ENCODE data around the gene TOP1.

The TOP1 gene

DNA sequence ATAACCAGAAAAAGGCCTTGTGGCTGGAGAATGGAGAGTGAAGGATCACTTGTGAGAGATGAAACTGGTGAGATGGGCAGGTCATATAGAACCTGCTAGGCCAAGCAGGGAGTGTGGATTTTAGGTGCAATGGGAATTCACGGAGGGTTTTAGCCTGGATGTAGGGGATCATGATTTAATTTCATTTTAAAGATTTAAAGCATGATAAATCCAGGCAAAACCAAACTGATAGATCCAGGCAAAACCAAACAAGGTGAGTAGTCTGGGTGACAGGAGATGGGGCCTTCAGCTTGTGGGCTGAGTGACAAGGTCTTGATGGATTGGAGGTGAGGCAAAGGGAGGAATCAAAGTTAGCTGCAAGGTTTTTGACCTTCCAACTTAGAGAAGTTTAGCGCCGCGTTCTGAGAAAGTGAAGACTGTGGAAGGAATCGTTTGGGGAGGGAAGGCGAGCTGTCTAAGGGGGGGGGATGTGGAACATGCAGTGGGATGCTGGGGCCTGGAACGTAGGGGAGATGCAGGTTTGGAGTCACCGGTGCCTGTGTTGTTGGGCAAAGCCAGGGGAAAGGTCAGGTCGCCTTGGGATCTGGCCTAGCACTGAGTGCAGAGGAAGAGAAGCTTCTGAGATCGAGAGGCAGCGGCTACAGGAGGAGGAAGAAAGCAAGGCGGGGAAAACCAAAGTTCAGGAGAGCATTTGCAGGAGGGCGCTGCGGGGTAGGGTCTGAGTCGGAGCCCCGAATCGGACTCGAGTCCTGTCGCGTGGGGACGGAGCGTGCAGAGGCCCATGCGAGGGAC lies 107.5 kb downstream of the TOP1 start:
- POLR2A ChIA-PET, result no interaction called here
- DNase-seq (ENCODE audit: extremely low spot score), result no peak
- CTCF ChIA-PET, result interaction anchor here (0.5 to 1.5 kb wide), 15 partner anchors 8 to 256 kb away, joined by 3 to 8 read pairs (median 4); partner anchors contain the start of gene LPIN3
- TF ChIP-seq ARNT (IDR thresholded peaks at IDR 0.05) (no peak), ZNF384 (IDR thresholded peaks at IDR 0.05) (no peak), ELF4 (IDR thresholded peaks at IDR 0.05) (no peak), PKNOX1 (IDR thresholded peaks at IDR 0.05) (no peak), LEF1 (IDR thresholded peaks at IDR 0.05; ENCODE audit: borderline replicate concordance) (no peak), CTBP1 (IDR thresholded peaks at IDR 0.05; ENCODE audit: borderline replicate concordance) (no peak), FOXK2 (IDR thresholded peaks at IDR 0.05) (no peak), FOXA1 (IDR thresholded peaks at IDR 0.05) (no peak), NFRKB (IDR thresholded peaks at IDR 0.05) (no peak), SP1 (IDR thresholded peaks at IDR 0.05) (no peak), SUZ12 (IDR thresholded peaks at IDR 0.05) (no peak)

DNA sequence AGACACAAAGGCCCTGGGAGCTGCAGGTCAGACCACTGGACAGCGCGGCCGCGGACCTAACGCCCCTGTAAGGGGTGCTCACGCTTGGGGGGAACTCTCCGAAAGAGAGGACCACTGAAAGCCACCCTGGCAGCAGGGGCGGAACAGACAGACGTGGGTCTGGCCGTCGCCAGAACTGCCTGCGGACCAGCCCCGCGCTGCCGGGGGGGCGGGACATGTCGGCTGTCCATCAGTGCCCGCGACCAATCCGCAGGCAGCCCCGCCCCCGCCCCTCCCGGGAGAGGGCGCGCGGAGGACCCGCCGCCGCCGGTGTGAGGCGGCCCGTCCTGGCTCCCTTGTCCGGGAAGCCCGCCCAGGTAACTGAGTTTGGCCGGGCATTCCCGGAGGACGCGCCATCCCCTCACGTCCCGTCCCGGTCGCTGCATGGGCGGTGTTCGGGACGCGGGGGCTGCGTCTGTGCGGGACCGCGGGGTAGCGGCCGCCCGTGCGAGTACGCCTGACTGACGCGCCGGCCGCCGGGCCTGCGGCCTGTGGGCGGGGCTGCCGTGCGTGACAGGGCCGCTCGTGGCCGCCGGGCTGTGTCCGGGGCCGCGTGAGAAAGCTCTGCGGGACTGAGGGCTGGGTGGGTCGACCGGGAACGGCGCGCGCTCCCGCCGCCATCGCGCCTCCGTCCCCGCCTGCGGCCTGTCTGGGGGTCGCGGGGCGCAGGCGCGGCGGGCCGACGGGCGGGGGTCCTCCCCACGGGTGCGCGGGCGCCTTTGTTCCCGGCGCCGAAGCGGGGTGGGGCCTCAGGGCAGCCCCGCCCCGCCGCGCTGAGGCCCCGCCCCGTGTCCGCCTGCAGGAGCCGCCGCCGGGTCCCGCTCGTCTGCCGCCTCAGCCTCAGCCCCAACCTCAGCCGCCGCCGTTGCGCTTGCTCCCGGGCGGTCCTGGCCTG lies 108.3 kb downstream of the TOP1 start, which contains the start of gene PLCG1:
PLCG1 (plus strand) TSS at position 864 of the 934 bp plus-strand sequence. CDS start 99 bp downstream, outside the sequence.
- ChIA-PET CTCF (interaction anchor here (0.5 to 1.4 kb wide), 2 partner anchors 144 to 173 kb away, joined by 3 to 5 read pairs; no protein-coding TSS in a partner anchor), POLR2A (interaction anchor here (0.6 to 1.1 kb wide), 4 partner anchors 10 to 95 kb away, joined by 3 read pairs; no protein-coding TSS in a partner anchor)
- DNase-seq (ENCODE audit: extremely low spot score), result peak; percentile 93
- TF ChIP-seq TARDBP (IDR thresholded peaks at IDR 0.05), result no peak
- TF ChIP-seq PKNOX1 (IDR thresholded peaks at IDR 0.05), result peak; percentile 98
- TF ChIP-seq ARNT (IDR thresholded peaks at IDR 0.05), result peak; percentile 63; the same call in 1 of the 2 replicates
- TF ChIP-seq LEF1 (IDR thresholded peaks at IDR 0.05; ENCODE audit: borderline replicate concordance), result 0 out of 2 replicates have a peak, but pooled peaks have one; percentile 25
- TF ChIP-seq ELF4 (IDR thresholded peaks at IDR 0.05), result no peak
- TF ChIP-seq HDGF (IDR thresholded peaks at IDR 0.05; ENCODE audit: borderline replicate concordance), result no peak

- POLR2A ChIA-PET, result interaction anchor here (0.6 to 1.1 kb wide), 4 partner anchors 9 to 94 kb away, joined by 3 read pairs; no protein-coding TSS in a partner anchor
- CTCF ChIA-PET, result no interaction called here
- peak; percentile 62 for DNase-seq (ENCODE audit: extremely low spot score)
- TF ChIP-seq FOXM1 (IDR thresholded peaks at IDR 0.05; ENCODE audit: borderline replicate concordance) (peak; percentile 80; the same call in 1 of the 2 replicates), L3MBTL2 (conservative IDR thresholded peaks at IDR 0.05) (no peak), ZNF384 (IDR thresholded peaks at IDR 0.05) (0 out of 2 replicates have a peak, but pooled peaks have one; percentile 24)
These were observed 109.2 kb downstream of the TOP1 start for GRCh38 chr20:41137614-41138474.

DNA sequence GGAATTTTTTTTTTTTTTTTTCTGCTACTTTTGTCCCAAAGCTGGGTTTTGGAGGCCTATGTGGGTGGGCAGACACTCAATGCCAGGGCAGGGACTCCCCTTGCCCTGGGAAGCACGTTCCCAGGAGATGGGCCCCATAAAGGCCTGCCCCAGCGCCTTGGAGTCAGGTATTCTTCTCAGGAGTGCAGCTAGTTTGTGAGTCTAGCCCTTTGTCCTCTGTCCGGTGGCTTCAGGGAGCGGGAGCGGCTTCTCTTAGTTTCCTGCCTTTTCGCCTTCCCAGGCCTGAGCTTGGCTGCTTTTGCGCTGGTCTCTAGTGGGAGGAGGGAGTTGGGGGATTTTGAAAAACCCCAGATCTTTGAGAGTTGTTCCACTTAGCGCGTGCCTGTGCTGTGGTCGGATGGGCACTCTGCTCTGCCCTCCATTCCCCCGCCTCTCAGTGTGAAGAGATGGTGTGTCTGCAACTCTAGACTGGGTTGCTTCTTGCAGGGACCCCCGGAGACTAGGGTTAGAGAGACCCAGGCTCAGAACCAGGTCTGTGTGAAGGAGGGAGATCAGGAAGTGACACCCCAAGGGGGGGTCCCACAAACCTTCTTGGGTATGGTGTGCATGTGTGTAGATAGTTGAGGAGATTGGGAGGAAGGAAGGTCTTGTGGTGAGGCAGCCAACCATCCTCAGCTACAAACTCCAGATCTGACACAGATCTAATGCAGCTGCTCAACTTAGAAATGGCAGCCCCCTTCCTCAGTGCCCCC lies 110.0 kb downstream of the TOP1 start:
- ChIA-PET POLR2A (no interaction called here), CTCF (no interaction called here)
- TF ChIP-seq HDGF (IDR thresholded peaks at IDR 0.05; ENCODE audit: borderline replicate concordance), result no peak
- TF ChIP-seq FOXA1 (IDR thresholded peaks at IDR 0.05), result no peak
- TF ChIP-seq L3MBTL2 (conservative IDR thresholded peaks at IDR 0.05), result no peak
- TF ChIP-seq PKNOX1 (IDR thresholded peaks at IDR 0.05), result no peak
- no peak for TF ChIP-seq FOXK2 (IDR thresholded peaks at IDR 0.05)
- TF ChIP-seq SUZ12 (IDR thresholded peaks at IDR 0.05), result no peak
- TF ChIP-seq ARNT (IDR thresholded peaks at IDR 0.05), result no peak
- TF ChIP-seq FOXM1 (IDR thresholded peaks at IDR 0.05; ENCODE audit: borderline replicate concordance), result no peak
- TF ChIP-seq BHLHE40 (IDR thresholded peaks at IDR 0.05; ENCODE audit: borderline replicate concordance), result no peak
- TF ChIP-seq CTBP1 (IDR thresholded peaks at IDR 0.05; ENCODE audit: borderline replicate concordance), result no peak
- no peak for TF ChIP-seq ZNF384 (IDR thresholded peaks at IDR 0.05)
- no peak for TF ChIP-seq SP1 (IDR thresholded peaks at IDR 0.05)
- no peak for TF ChIP-seq LEF1 (IDR thresholded peaks at IDR 0.05; ENCODE audit: borderline replicate concordance)
- TF ChIP-seq ELF4 (IDR thresholded peaks at IDR 0.05), result no peak
- TF ChIP-seq NFRKB (IDR thresholded peaks at IDR 0.05), result no peak
- no peak for TF ChIP-seq TARDBP (IDR thresholded peaks at IDR 0.05)
- DNase-seq (ENCODE audit: extremely low spot score), result no peak
